ENCODE data around the gene AGO4. TPM values are rescaled to one million over a fixed set of nuclear protein-coding genes. Genes with fewer than 3 reads are reported as not detected.
"Not testable (repeated sequence)": the region's sequence is repeated elsewhere in the genome, so short reads cannot be mapped to it uniquely, and the experiment has no call there.

Gene AGO4
- total RNA-seq, 1 experiment from 2014 or later, result 6.1 TPM

GRCh38 chr1:35888255-35888654 lies 80.4 kb downstream of the AGO4 start:
- H3K4me3 ChIP-seq (replicated peaks in 1 of 2; ENCODE audit: low read depth in 1 of 2, low read length in 2 of 2), result no peak overlapping the region
- CTCF ChIA-PET, result no interaction called here
- H3K36me3 ChIP-seq (ENCODE audit: control insufficient read depth in 1 of 2, insufficient read depth in 2 of 2, low read length in 2 of 2), result peaks cover 14 to 28% of the 10 kb centered on the region in 2 experiments; a peak in 3 of 4 replicates
- no TSS peak for BruUV-seq (replicated peaks)
- DNase-seq (ENCODE audit: low read depth, low spot score) (no peak), ATAC-seq (no peak)
- no peaks in the 10 kb centered on the region for H3K27me3 ChIP-seq (ENCODE audit: insufficient read depth, low read length)
- H3K9me3 ChIP-seq (ENCODE audit: control insufficient read depth in 1 of 2, insufficient read depth in 1 of 2, low read depth in 1 of 2, low read length in 2 of 2), result no peaks in the 10 kb centered on the region
- no peak overlapping the region for H3K27ac ChIP-seq (ENCODE audit: low read depth, low read length)
- H3K4me1 ChIP-seq (ENCODE audit: control insufficient read depth in 1 of 2, insufficient read depth in 2 of 2, low read length in 2 of 2), result peaks cover 0 to 27% of the 10 kb centered on the region in 2 experiments; a peak in 3 of 4 replicates
- no peaks in the 10 kb centered on the region for H3K9me2 ChIP-seq (ENCODE audit: insufficient read depth)
- peaks cover 33% of the 10 kb centered on the region for H3K79me2 ChIP-seq (ENCODE audit: insufficient read depth, low read length)
- no peaks in the 10 kb centered on the region for H4K20me1 ChIP-seq (ENCODE audit: insufficient read depth)
- no peak for TF ChIP-seq RAD21 (IDR thresholded peaks at IDR 0.05; ENCODE audit: low read depth)
- TF ChIP-seq ELF1 (IDR thresholded peaks at IDR 0.05; ENCODE audit: borderline replicate concordance, low read depth), result no peak
- TF ChIP-seq TCF7L2 (IDR thresholded peaks at IDR 0.05; ENCODE audit: borderline replicate concordance, extremely low read depth, insufficient read depth, insufficient read length), result no peak
- no peak for TF ChIP-seq POLR2A (IDR thresholded peaks at IDR 0.05; ENCODE audit: borderline replicate concordance, extremely low read depth, insufficient read depth, insufficient read length)
- no peak for TF ChIP-seq FOSL1 (IDR thresholded peaks at IDR 0.05; ENCODE audit: low read depth)
- TF ChIP-seq CEBPB (IDR thresholded peaks at IDR 0.05; ENCODE audit: low read depth), result no peak
- TF ChIP-seq ATF3 (IDR thresholded peaks at IDR 0.05), result no peak
- TF ChIP-seq SIN3A (IDR thresholded peaks at IDR 0.05; ENCODE audit: low read depth), result no peak
- TF ChIP-seq CBX3 (IDR thresholded peaks at IDR 0.05; ENCODE audit: low read depth), result no peak
- TF ChIP-seq EZH2 (IDR thresholded peaks at IDR 0.05), result no peak
- TF ChIP-seq YY1 (IDR thresholded peaks at IDR 0.05; ENCODE audit: extremely low read depth, insufficient replicate concordance, low read depth, low read length), result no peak
- no peak for TF ChIP-seq JUND (IDR thresholded peaks at IDR 0.05)
- no peak for TF ChIP-seq EGR1 (IDR thresholded peaks at IDR 0.05; ENCODE audit: low read depth)
- TF ChIP-seq ZFX (IDR thresholded peaks at IDR 0.05), result no peak
- TF ChIP-seq POLR2AphosphoS5 (IDR thresholded peaks at IDR 0.05; ENCODE audit: low read depth, low read length), result no peak
- TF ChIP-seq EZH2phosphoT487 (IDR thresholded peaks at IDR 0.05; ENCODE audit: borderline replicate concordance), result no peak
- TF ChIP-seq CTCF (IDR thresholded peaks at IDR 0.05 in 2 of 3, conservative IDR thresholded peaks at IDR 0.05 in 1 of 3; ENCODE audit: borderline replicate concordance in 1 of 3, insufficient read depth in 1 of 3, low read depth in 2 of 3, low read length in 2 of 3), result no peak
- no peak for TF ChIP-seq SP1 (IDR thresholded peaks at IDR 0.05; ENCODE audit: low read depth)
- TF ChIP-seq, protein P1, sequence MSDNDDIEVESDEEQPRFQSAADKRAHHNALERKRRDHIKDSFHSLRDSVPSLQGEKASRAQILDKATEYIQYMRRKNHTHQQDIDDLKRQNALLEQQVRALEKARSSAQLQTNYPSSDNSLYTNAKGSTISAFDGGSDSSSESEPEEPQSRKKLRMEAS (IDR thresholded peaks at IDR 0.05), result no peak
- H2AFZ ChIP-seq (ENCODE audit: low read depth, low read length, poor library complexity, severe bottlenecking), result no peak overlapping the region
- no peak overlapping the region for H3K9ac ChIP-seq (ENCODE audit: low read length)
- no peak overlapping the region for H3K4me2 ChIP-seq (ENCODE audit: low read length)
- RAD21 ChIA-PET (ENCODE audit: low non-redundant PET in 1 of 2, low total read pairs in 2 of 2, uncharacterized antibody in 2 of 2, unreplicated experiment in 2 of 2), result no interaction called here
- POLR2A ChIA-PET, result no interaction called here
- intact Hi-C loops (cut with micrococcal nuclease), result no loop called here

GRCh38 chr1:35888981-35889380 lies 81.2 kb downstream of the AGO4 start:
- POLR2A ChIA-PET; H3K9me2 ChIP-seq (ENCODE audit: insufficient read depth); H2AFZ ChIP-seq (ENCODE audit: low read depth, low read length, poor library complexity, severe bottlenecking); intact Hi-C loops (cut with micrococcal nuclease); H3K9me3 ChIP-seq (ENCODE audit: control insufficient read depth in 1 of 2, insufficient read depth in 1 of 2, low read depth in 1 of 2, low read length in 2 of 2); H3K9ac ChIP-seq (ENCODE audit: low read length); H3K4me3 ChIP-seq (replicated peaks in 1 of 2; ENCODE audit: low read depth in 1 of 2, low read length in 2 of 2); ATAC-seq; H3K27me3 ChIP-seq (ENCODE audit: insufficient read depth, low read length); H3K27ac ChIP-seq (ENCODE audit: low read depth, low read length); H3K4me2 ChIP-seq (ENCODE audit: low read length); RAD21 ChIA-PET (ENCODE audit: low non-redundant PET in 1 of 2, low total read pairs in 2 of 2, uncharacterized antibody in 2 of 2, unreplicated experiment in 2 of 2); H4K20me1 ChIP-seq (ENCODE audit: insufficient read depth); DNase-seq (ENCODE audit: low read depth, low spot score); CTCF ChIA-PET; BruUV-seq (replicated peaks): not testable (repeated sequence)
- Histone ChIP-seq H3K4me1 (ENCODE audit: control insufficient read depth in 1 of 2, insufficient read depth in 2 of 2, low read length in 2 of 2) (peaks cover 0 to 27% of the 10 kb centered on the region in 2 experiments; a peak in 3 of 4 replicates), H3K79me2 (ENCODE audit: insufficient read depth, low read length) (peaks cover 27% of the 10 kb centered on the region), H3K36me3 (ENCODE audit: control insufficient read depth in 1 of 2, insufficient read depth in 2 of 2, low read length in 2 of 2) (peaks cover 15 to 33% of the 10 kb centered on the region in 2 experiments; a peak in 3 of 4 replicates)
